Myocyte (in vitro differentiated cells): Measurements from ENCODE around the gene ZFAND3. TPM values are rescaled to one million over a fixed set of nuclear protein-coding genes. Genes with fewer than 3 reads are reported as not detected.
"Not testable (repeated sequence)": the region's sequence is repeated elsewhere in the genome, so short reads cannot be mapped to it uniquely, and the experiment has no call there.

Experiments used
- DNase-seq: peaks from one replicate; pipeline ENCODE4 v3.0.0-alpha.2; 2012; ENCODE audit warnings: low read depth
- total RNA-seq: library from RNA; depleted of rRNA; stranded (reverse); fragments of >200 nt; gene quantifications from 2 replicates; pipeline ENCODE4 v1.2.3, GENCODE V29; 2014

ZFAND3 gene
- total RNA-seq, 1 donor from 2014 or later = 26.9 TPM

DNA sequence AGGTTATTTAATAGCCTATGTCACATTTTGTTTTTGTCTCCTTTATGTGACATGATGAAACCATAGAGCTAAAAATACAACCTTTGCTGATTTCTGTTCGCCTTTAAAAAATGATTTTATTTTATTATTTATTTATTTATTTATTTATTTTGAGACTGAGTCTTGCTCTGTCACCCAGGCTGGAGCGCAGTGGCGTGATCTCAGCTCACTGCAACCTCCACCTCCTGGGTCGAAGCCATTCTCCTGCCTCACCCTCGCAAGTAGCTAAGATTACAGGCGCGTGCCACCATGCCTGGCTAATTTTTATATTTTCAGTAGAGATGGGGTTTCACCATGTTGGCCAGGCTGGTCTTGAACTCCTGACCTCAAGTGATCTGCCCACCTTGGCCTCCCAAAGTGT lies 173.7 kb downstream of the ZFAND3 start:
- not testable (repeated sequence) for DNase-seq

DNA sequence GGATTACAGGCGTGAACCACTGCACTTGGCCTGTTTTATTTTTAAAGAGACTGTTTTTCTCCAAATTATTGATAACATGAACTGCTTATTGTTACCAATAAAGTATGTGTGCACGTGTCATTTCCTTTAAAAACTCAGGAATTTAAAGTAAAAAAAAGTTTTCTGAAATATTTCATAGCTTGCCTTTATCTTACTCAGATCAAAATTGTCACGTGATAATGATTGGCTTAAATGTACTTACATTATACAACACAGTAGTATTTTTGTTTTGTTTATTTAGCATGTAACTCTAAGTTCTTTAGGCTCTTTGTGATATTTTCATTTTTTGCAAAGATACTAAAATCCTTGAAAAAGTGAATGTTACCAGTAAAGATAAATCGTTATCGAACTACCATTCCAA lies 174.1 kb downstream of the ZFAND3 start:
- DNase-seq = no peak

DNA sequence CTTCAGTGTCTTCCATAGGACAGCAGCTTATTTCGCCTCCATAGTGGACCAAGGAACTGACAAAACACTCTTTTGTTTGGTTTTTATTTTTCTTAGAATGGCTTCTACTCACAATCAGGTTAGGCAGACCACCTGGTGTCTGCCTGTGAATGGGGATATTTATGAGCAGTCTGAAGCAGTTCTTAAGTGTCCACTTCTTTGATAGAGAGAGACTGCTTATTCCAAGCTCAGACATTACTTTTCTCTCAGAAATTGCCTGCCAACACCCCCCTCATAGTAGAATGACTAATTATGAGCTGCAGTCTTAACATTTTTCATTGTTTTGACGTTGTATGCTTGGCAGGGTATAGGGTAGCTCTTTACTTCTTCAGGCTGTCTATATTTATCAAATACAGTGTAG lies 174.7 kb downstream of the ZFAND3 start:
- DNase-seq = no peak

DNA sequence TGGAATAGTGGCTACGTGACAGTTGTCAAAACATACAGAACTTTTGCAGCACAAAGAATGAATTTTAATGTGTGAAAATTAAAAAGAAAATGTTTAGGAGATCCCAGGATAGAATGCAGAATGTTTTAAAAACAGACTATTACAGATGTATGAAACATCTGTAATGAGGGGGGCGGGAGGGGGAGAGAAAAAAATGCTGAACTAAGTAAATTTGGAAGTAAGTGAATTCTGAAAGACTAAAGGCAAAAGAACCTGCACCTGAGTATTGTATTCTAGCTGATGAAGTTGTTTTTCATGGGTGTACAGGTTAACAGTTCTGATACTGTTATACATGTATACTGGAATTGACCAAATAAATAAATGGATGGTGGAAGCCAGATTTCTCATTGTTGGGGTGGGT lies 178.8 kb downstream of the ZFAND3 start:
- no peak for DNase-seq

DNA sequence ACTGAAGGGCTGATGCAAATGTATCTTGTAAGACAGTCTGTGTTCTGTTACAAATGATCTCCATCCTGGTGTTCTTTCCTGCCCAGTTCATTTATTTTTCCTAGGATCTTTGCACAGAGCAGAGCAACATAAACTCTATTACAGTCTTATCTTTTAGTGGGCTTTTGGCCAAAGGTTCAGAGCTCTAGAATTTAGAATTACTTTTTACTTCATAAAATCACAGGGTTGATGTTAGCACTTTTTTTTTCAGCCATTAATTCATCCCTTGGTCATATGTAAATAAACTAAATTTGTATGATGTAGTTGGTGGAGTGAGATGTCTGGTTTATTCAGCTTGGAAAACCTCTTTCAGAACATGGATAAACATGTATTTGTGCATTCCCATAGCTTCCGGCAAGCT lies 181.9 kb downstream of the ZFAND3 start:
- DNase-seq = no peak

DNA sequence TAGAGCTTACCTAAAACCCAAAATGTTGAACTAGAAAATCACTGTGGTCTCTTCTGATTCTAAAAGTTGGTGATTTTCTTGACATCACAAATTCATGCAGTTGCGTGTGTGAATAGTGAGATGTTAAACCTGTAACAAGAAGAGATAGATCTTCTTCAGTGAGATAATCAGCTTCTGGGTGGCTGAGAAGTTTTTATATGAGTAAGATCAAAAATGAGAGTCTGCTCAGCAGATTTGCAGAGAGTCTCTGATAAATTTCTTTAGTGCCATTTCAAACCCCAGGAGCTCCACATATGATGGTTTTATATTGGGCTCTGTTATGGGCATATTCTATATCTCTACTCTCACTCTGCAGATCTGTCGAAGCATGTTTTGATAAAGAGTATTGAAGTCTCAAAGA lies 185.4 kb downstream of the ZFAND3 start:
- no peak for DNase-seq

DNA sequence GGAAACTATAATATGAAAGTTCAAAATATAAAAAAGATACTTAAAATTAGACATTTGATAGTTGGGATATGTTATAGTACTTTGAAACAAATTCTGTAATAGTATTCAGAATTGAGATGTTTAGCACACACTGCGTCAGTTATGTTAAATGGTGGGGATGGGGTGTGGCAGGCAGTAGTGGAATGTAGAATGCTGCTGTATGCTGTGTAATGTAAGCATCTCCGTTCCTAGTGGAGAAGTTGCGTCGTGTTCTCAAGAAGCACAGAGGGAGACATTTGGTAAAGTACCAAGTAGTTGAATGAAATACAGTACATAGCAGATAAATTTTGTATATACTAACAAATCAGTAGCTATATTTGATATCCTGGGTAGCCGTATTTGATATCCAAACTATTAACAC lies 192.4 kb downstream of the ZFAND3 start:
- DNase-seq = no peak

DNA sequence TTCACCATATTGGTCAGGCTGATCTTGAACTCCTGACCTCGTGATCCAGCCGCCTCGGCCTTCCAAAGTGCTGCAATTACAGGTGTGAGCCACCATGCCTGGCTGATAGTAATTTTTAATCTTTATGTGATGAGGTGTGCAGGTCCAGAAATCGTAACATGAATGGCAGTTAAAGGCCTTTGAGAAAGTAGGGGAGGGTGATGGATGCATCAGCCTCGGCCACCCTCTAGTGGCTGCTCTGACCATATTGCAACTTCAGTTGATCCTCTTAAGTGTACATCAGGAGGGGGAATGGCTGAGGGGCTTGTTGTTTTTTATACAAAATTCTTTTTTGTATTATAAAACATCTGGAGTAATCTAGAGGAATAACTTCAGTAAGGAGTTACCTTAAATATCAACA lies 193.0 kb downstream of the ZFAND3 start:
- no peak for DNase-seq

DNA sequence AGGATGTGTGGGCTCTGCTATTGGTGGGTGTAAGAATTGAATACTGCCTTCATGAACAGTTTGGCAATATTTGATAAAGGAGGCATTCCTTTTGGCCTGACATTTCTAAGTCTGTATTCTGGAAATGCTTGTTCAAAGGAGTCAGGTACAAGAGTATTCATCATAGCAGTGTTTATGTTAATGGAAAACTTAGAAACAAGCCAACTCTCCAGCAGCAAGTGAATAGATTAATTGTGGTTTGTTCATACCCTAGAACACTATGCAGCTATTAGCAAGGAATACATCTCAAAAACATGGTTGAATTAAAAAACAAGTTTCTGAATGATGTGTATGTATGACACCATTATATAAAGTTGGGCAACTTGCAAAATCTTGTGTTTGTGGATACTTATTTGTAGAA lies 195.8 kb downstream of the ZFAND3 start:
- DNase-seq = no peak

DNA sequence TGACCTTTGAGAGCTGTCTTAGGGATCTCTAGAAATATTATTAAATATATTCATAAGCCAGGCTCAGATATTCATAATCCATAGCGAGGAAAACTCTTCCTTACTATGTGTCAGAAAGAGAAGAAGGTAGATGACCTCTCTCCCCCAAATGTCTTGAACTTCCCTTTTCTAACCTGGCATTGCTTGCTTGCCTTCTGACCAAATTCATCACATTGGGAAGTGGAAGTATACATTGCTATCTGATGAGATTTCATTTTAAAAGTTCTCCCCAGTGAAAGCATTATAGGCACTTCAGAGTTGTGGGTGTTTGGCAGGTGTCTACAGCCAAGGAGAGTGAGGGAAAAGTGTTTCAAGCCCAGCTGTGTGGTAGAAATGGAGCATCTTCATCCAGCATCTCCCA lies 197.3 kb downstream of the ZFAND3 start:
- DNase-seq = no peak

DNA sequence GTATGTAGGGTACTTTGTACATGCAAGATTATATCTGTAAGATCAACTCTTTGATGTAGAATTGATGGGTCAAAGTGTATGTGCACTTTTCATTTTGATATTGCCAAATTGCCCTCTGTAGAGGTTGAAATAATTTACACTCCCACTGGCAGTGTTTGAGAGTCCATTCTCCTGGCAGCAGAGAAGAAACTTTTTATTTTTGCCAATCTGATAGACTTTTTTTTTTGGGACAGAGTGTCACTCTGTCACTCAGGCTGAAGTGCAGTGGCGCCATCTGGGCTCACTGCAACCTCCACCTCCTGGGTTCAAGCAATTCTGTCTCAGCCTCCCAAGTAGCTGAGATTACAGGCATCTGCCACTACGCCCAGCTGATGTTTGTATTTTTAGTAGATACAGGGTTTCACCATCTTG lies 199.2 kb downstream of the ZFAND3 start:
- DNase-seq = no peak

DNA sequence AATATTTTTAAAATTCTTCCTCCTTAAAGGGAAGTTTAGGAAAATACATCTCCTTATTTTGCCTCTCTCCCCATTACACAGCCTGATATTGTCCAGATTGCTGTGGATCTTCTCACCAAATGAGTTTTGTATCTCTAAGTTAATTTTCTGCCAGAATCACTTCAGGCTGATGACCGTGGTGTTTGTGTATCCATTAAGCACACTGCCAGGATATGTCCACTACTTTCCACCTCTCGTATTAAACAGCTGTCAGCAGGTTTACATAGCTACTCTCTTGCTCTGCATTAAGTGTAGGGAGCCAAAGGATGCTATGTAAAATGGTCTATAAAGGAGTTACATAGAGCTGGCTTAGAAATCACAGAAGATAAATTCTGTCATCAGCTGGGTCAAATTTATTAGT lies 201.1 kb downstream of the ZFAND3 start:
- DNase-seq = no peak

DNA sequence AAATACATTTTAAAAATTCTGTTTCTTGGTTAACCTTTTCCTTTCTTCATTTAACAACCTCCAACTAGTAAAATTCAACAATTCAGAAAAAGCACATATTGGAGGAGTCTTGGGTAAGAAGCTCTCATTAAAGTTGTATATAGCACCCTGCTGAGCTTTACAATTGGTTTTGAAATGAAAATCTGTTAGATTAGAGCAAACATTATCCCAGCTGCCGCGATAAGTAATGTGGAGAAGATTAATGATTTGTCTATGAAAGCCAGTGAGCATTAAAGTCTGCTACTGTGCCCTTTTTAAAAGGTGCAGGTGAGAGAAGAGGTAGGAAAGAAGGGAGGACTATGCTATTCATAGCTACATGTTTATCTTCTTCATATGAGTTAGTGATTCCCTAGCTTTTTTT lies 201.5 kb downstream of the ZFAND3 start:
- DNase-seq = no peak

DNA sequence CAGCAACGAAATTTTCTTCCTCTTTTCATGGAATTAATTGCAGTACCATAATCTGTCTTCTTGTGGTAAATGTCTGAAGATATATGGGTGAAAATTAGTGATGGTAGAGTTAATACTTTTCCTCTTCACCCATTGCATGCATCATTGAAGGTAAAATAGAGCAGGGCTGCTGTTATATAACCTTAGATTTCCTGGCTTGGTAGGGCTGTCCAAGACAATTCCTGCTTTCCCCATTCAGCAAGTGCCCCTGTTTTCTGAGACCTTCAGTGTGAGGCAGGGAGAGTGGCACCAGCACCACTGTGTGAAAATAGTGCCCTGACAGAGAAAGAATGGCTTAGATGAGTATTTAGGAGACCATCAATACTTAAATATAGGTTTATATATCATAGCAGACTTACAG lies 202.0 kb downstream of the ZFAND3 start:
- no peak for DNase-seq

DNA sequence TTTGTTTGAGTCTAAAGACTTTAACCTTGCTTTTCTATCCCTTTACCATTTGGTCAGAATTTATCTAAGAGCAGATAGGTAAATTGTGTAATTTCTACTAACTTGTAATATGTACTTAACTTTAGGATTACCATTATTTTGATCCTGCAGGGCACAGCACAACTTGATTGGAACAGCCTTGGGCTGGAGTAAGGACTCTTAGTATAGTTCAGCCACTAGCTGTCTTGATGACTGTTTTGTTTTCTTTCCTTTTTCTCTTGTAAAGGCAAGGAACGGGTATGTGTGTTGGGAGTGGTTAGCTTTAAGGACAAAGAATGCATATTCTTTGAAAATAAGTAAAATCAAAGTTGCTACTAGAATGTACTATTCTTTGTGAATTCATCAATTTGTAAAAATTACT lies 203.2 kb downstream of the ZFAND3 start:
- DNase-seq = no peak

DNA sequence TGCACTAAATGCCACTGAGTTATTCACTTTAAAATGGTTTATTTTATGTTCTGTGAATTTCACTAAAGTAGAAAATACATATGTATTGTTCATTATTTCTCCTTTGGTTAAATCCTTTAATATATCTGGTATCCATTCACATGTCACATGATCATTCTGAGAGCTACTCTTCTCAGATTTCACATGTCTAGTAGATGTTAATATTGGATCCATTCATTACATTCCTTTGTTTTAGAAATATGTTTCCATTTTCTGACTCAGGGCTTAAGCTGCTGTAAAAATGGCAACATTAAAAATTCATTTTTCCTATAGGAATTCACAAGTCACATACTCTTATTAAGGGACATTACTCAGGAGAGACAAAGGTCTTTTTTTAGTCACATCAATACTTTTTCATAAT lies 205.4 kb downstream of the ZFAND3 start:
- DNase-seq = no peak

DNA sequence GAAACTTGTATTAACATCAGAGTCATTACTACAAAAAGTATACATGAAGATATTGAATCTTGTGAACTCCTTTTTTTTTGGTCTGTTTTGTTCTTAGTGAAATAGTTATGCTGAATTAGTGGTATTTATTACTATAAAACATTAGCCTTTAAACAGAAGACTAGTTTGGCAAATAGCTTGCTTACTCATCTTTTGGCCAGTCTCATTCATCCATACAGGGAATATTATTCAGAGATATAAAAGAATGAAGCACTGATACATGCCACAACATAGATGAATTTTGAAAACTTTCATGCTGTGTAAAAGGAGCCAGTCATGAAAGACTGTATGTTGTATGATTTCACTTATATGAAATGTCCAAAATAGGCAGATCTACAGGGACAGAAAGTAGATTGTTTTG lies 205.9 kb downstream of the ZFAND3 start:
- no peak for DNase-seq

DNA sequence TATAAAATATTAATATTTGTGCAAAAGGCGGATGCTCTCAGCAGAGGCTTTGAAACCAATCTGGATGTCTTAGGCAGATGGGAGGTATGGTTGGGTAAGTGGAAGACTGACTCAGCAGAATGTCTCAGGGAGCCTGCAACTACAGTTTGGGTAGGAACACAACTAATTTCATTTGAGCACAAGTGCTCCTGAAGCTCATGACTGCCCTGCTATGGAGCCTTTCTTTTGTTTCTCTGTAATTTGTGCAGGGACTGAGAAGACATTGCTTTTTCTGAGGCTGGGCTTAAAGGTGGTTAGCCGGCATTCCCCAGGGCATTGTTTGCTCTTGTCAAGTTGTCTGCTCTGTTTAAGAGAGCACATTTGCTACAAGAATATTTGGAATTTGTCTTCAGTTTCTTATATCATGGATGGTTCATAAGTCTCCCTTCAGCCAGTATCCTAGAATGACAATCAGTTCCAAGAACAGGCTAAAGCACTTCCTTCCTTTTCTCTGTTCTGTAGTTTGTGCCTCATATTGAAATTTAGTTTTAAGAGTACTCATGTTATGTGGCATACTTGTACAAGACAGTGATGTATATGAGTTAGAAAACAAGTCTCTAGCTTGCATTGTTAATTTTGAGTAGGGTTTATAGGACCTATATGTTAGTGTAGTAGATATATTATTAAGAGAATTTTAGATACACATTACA lies 208.3 kb downstream of the ZFAND3 start:
- DNase-seq = peak; percentile 44

DNA sequence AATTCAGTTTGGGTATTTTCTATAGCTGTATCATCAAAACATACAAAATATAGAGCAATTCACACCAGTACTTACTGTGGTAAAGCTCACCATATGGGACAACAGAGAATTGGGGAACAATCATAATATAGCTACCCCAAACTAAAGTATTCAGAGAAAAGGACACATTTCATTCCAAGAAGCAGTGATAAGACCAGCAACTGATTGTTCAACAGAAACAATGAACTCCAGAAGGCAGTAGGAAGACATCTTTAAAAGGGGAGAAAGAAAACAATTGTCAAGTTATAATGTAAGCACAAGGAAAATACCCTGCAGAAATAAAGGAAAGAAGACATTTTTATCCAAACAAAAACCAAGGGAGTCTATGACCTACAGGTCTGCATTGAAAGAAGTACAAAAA lies 210.9 kb downstream of the ZFAND3 start:
- DNase-seq = no peak

DNA sequence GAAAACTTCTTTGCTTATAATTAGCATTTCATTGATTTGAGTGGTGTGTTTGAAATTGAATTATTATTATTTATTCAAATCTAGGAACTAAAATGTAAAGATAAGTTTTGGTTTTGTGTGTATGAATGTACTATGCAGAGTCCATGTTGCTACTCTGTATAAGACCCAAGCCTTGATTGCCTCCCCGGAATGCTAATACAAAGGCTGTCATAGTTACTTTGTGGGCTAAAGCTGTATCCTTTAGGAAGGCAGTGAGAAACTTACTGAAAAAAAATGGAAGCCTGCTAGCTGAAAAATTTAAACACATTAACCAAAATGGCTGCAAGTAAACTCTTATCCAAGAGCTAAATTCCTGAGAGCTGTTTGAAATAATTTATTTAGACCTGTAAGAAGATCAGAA lies 213.3 kb downstream of the ZFAND3 start:
- no peak for DNase-seq

DNA sequence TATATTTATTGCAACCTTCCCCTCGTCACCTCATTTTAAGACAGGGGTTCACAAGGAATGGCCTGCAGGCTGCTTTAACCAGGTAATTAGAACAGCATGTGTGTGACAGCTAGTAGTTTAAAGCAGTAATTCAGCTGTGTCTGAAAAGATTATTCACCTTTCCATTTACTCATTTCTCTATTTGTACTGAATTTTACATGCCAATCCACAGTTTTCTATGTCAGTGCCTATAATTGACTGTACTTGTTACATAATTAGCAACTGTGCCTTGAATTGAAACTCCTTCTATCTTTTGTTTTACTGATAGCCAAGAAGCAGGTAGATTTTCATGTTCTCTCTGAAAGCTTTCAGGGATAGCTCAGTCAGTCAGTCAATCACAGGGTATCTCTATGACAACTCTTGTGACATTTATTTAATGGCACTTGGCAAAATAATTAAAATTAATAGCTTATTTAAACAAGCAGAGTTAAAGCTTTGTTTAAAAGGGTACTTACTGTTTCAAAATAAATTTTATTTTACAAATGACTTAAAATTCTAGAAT lies 214.0 kb downstream of the ZFAND3 start:
- DNase-seq = no peak

DNA sequence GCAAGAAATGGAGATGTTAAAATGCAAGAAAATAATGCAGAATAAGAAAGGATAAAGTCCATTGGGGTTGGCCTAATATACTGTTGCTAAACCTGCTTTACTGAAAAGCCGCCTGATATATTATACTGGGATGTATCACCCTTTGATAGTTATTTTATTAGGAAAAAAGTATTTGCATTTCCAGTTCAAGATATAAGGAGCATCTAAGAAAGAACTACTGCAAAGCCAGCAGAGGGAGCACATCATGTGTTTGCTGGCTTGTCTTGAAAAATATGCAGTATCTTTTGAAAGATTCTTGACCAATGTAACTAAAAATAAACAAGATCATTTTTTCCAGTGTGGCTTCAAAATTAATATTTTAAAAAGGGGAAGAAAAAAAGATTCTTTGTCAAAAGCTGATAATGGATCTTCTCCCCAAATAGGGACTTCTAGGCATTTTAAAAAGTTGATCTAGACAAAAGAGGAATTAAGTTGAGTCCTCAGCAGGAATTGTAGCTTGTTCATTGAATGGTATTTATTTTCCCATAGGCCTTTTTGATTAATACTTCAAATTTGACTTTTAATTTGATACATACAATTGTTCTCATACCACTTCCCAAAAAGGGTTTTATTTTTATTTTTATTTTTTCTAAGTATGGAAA lies 214.9 kb downstream of the ZFAND3 start:
- peak; percentile 40 for DNase-seq

DNA sequence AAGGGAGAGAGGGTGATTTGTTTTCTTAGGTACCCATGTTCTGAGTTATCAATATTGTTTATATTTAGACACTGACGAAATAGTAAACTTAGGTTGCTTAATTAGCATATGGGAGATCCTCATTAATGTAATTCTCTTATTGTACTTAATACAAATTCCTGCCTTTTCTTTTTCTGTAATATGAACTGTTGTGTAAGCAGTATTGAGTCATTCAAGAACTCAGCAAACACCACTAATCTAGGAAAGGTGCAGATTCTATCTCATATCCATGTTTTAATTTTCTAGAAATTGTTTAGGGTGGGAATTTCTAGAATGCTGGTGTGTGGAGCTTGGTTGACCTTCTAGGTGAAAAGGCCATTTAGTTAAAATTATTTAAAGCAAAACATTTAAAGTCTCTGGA lies 216.0 kb downstream of the ZFAND3 start:
- DNase-seq = no peak
